Breast epithelium (tissue), 4 donors: ENCODE results near the gene XRRA1. TPM values are rescaled to one million over a fixed set of nuclear protein-coding genes. Genes with fewer than 3 reads are reported as not detected.

ENCODE experiments used
- DNase-seq, 2 donors: peaks; one replicate each; pipeline ENCODE4 v3.0.0-alpha.2; 2019; ENCODE audit warnings: low spot score in 2 of 2
- H3K27ac ChIP-seq, 2 donors: fragments of 200-600 bp; sonication (generic) in 1 of 2; one replicate each; pipeline ENCODE4 v1.5.1; 2016 to 2019; ENCODE audit warnings: mild to moderate bottlenecking in 1 of 2
- H3K27me3 ChIP-seq, 2 donors: fragments of 200-600 bp; sonication (generic) in 1 of 2; one replicate each; pipeline versions ENCODE4 v1.5.1 to v1.6.0; 2017 to 2019; ENCODE audit warnings: control low read depth in 1 of 2, mild to moderate bottlenecking in 1 of 2
- H3K36me3 ChIP-seq: fragments of 200-600 bp; one replicate; pipeline ENCODE4 v1.5.1; 2019
- H3K4me1 ChIP-seq, 2 donors: fragments of 200-600 bp; sonication (generic); one replicate each; pipeline ENCODE4 v1.5.1; 2016 to 2019; ENCODE audit warnings: control low read depth in 1 of 2
- H3K4me3 ChIP-seq, 3 donors: fragments of 200-600 bp; sonication (generic); 1 replicate in 2 of 3; 2 replicates in 1 of 3; pipeline ENCODE4 v1.5.1; 2016 to 2019; ENCODE audit warnings: mild to moderate bottlenecking in 3 of 3, moderate library complexity in 2 of 3
- H3K9me3 ChIP-seq, 2 donors: fragments of 200-600 bp; sonication (generic) in 1 of 2; one replicate each; pipeline ENCODE4 v1.5.1; 2016 to 2019; ENCODE audit warnings: control low read depth in 1 of 2
- CTCF ChIP-seq, 3 donors: fragments of 450-650 bp; IDR thresholded peaks; one replicate each; pipeline ENCODE4 v1.5.1; 2016 to 2017; ENCODE audit warnings: antibody characterized with exemption in 3 of 3, mild to moderate bottlenecking in 3 of 3, moderate library complexity in 3 of 3
- POLR2A ChIP-seq: fragments of 450-650 bp; IDR thresholded peaks from one replicate; pipeline ENCODE4 v1.6.1; 2016; ENCODE audit warnings: antibody characterized with exemption, mild to moderate bottlenecking, moderate library complexity
- POLR2AphosphoS5 ChIP-seq, 3 donors: sonication (generic); formaldehyde crosslinking; IDR thresholded peaks; one replicate each; pipeline ENCODE4 v1.6.1; 2017; ENCODE audit warnings: antibody characterized with exemption in 3 of 3
- intact Hi-C: fragments of 100-400 bp; cut with DNase I; formaldehyde crosslinking; loops from one replicate; pipeline ENCODE4 v1.15.1; 2023; ENCODE audit warnings: low total_unique reads
- total RNA-seq, 3 donors: library from RNA; depleted of rRNA; stranded (reverse); fragments of >200 nt; gene quantifications; one replicate each; pipeline ENCODE4 v1.1.0, GENCODE V29; 2016

Gene XRRA1
- total RNA-seq, 3 donors from 2014 or later, result 18.0 to 33.6 (median 18.4) TPM

- H3K4me3 ChIP-seq, result no peak overlapping the region
- TF ChIP-seq POLR2AphosphoS5 (IDR thresholded peaks at IDR 0.05), result no peak
- no peak for TF ChIP-seq POLR2A
- no peak for TF ChIP-seq CTCF (IDR thresholded peaks at IDR 0.05)
- no peaks in the 10 kb centered on the region for H3K9me3 ChIP-seq
- H3K27me3 ChIP-seq, result no peaks in the 10 kb centered on the region
- peaks cover 8% of the 10 kb centered on the region for H3K36me3 ChIP-seq
- intact Hi-C loops, result no loop called here
- no peak for DNase-seq
- no peak overlapping the region for H3K27ac ChIP-seq
- H3K4me1 ChIP-seq, result no peaks in the 10 kb centered on the region
These were observed 102.1 kb downstream of the XRRA1 start for GRCh38 chr11:74846770-74847169.

- Histone ChIP-seq H3K36me3 (peaks cover 8% of the 10 kb centered on the region), H3K27me3 (no peaks in the 10 kb centered on the region), H3K9me3 (no peaks in the 10 kb centered on the region), H3K27ac (no peak overlapping the region), H3K4me3 (no peak overlapping the region), H3K4me1 (no peaks in the 10 kb centered on the region)
- no peak for TF ChIP-seq CTCF (IDR thresholded peaks at IDR 0.05)
- TF ChIP-seq POLR2A, result no peak
- no peak for TF ChIP-seq POLR2AphosphoS5 (IDR thresholded peaks at IDR 0.05)
- DNase-seq, result no peak
- intact Hi-C loops, result no loop called here
These were observed 102.8 kb downstream of the XRRA1 start for GRCh38 chr11:74845978-74846517.

- intact Hi-C loops, result no loop called here
- Histone ChIP-seq H3K27ac (no peak overlapping the region), H3K4me1 (no peaks in the 10 kb centered on the region), H3K4me3 (no peak overlapping the region), H3K9me3 (no peaks in the 10 kb centered on the region), H3K36me3 (peaks cover 8% of the 10 kb centered on the region), H3K27me3 (no peaks in the 10 kb centered on the region)
- TF ChIP-seq POLR2AphosphoS5 (IDR thresholded peaks at IDR 0.05), result no peak
- no peak for TF ChIP-seq POLR2A
- TF ChIP-seq CTCF (IDR thresholded peaks at IDR 0.05), result no peak
- DNase-seq, result no peak
These were observed 104.0 kb downstream of the XRRA1 start for GRCh38 chr11:74844865-74845264.

GRCh38 chr11:74844072-74844471, 104.8 kb downstream of the XRRA1 start:
- Histone ChIP-seq H3K4me3 (no peak overlapping the region), H3K27me3 (no peaks in the 10 kb centered on the region), H3K9me3 (no peaks in the 10 kb centered on the region), H3K27ac (no peak overlapping the region), H3K4me1 (no peaks in the 10 kb centered on the region), H3K36me3 (peaks cover 8% of the 10 kb centered on the region)
- no peak for TF ChIP-seq POLR2AphosphoS5 (IDR thresholded peaks at IDR 0.05)
- TF ChIP-seq CTCF (IDR thresholded peaks at IDR 0.05), result no peak
- TF ChIP-seq POLR2A, result no peak
- no peak for DNase-seq
- intact Hi-C loops, result no loop called here

- peaks cover 8% of the 10 kb centered on the region for H3K36me3 ChIP-seq
- H3K4me3 ChIP-seq, result no peak overlapping the region
- DNase-seq, result no peak
- TF ChIP-seq CTCF (IDR thresholded peaks at IDR 0.05) (no peak), POLR2A (no peak), POLR2AphosphoS5 (IDR thresholded peaks at IDR 0.05) (no peak)
- intact Hi-C loops, result no loop called here
- no peak overlapping the region for H3K27ac ChIP-seq
- no peaks in the 10 kb centered on the region for H3K9me3 ChIP-seq
- H3K4me1 ChIP-seq, result no peaks in the 10 kb centered on the region
- H3K27me3 ChIP-seq, result no peaks in the 10 kb centered on the region
These were observed 105.9 kb downstream of the XRRA1 start for GRCh38 chr11:74842967-74843366.
